Mesenteric fat pad (tissue), 1 donor: ENCODE results near the gene CASKIN2. TPM values are rescaled to one million over a fixed set of nuclear protein-coding genes. Genes with fewer than 3 reads are reported as not detected.

Experiments
- DNase-seq: peaks from one replicate; pipeline ENCODE4 v3.0.0-alpha.2; 2020; ENCODE audit warnings: low spot score
- total RNA-seq: library from RNA; stranded (reverse); fragmentation: NEBNext Ultra II Directional; extraction: Animal tissue kit (Norgen Biotek cat#: 25700); gene quantifications from one replicate; pipeline ENCODE4 v1.2.1, GENCODE V29; 2021
- donor health status: DM: yes; HTN: yes; CAD: no.

The CASKIN2 gene
- total RNA-seq, 1 donor from 2014 or later, result 72.8 TPM

GRCh38 chr17:75547091-75547490 is 31.8 kb upstream of the CASKIN2 start:
- DNase-seq, result no peak

- no peak for DNase-seq
Observed at GRCh38 chr17:75546181-75546580, 30.8 kb upstream of the CASKIN2 start.

GRCh38 chr17:75544250-75544649 is 28.9 kb upstream of the CASKIN2 start:
- DNase-seq, result no peak

- no peak for DNase-seq
Observed at GRCh38 chr17:75542728-75543336, 27.5 kb upstream of the CASKIN2 start.

GRCh38 chr17:75542229-75542628 is 26.9 kb upstream of the CASKIN2 start:
- no peak for DNase-seq

GRCh38 chr17:75540923-75541503 is 25.7 kb upstream of the CASKIN2 start:
- no peak for DNase-seq

- no peak for DNase-seq
Observed at GRCh38 chr17:75539967-75540729, 24.8 kb upstream of the CASKIN2 start.

- DNase-seq, result no peak
Observed at GRCh38 chr17:75536366-75536765, 21.0 kb upstream of the CASKIN2 start.

- DNase-seq, result no peak
Observed at GRCh38 chr17:75535871-75536270, 20.5 kb upstream of the CASKIN2 start.

GRCh38 chr17:75535119-75535537 is 19.8 kb upstream of the CASKIN2 start:
- no peak for DNase-seq

- no peak for DNase-seq
Observed at GRCh38 chr17:75531721-75532072, 16.4 kb upstream of the CASKIN2 start.

GRCh38 chr17:75530837-75531720 is 15.7 kb upstream of the CASKIN2 start:
- DNase-seq, result no peak

- DNase-seq, result no peak
Observed at GRCh38 chr17:75526555-75527270, 11.4 kb upstream of the CASKIN2 start.

- DNase-seq, result no peak
Observed at GRCh38 chr17:75525806-75526554, 10.6 kb upstream of the CASKIN2 start.

GRCh38 chr17:75524970-75525805 is 9.9 kb upstream of the CASKIN2 start, which contains the start of gene LLGL2:
LLGL2 (plus strand) TSS chr17:75525697; CDS start chr17:75543427, 17,730 bp downstream.
- no peak for DNase-seq

GRCh38 chr17:75524269-75524969 is 9.1 kb upstream of the CASKIN2 start:
- no peak for DNase-seq

- DNase-seq, result no peak
Observed at GRCh38 chr17:75523647-75524046, 8.3 kb upstream of the CASKIN2 start.

- DNase-seq, result no peak
Observed at GRCh38 chr17:75521951-75522727, 6.8 kb upstream of the CASKIN2 start.
